ENCODE measurements around the gene CLMN.
"Not testable (repeated sequence)": the region's sequence is repeated elsewhere in the genome, so short reads cannot be mapped to it uniquely, and the experiment has no call there.

Gene CLMN

DNA sequence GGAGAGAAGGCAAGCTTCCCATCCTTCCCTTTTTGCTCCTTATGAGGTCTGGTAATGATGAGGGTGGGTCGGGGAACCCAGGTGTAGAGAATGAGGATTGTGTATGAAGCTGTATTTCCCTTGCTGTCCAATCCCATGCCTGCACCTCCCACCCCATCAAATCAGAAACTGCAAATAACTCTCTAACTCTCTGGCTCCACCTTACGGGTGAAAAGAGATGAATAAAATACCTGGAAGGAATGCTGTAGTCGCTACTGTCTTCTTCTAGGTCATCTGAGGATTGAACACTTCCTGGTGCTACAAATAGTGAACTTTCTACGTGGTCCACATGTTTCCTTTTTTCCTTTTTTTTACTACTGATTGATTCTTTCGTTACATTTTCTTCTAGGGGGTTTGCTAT is 123.4 kb downstream of the CLMN start:
- no peak for DNase-seq (ENCODE audit: low read depth in 3 of 3)

DNA sequence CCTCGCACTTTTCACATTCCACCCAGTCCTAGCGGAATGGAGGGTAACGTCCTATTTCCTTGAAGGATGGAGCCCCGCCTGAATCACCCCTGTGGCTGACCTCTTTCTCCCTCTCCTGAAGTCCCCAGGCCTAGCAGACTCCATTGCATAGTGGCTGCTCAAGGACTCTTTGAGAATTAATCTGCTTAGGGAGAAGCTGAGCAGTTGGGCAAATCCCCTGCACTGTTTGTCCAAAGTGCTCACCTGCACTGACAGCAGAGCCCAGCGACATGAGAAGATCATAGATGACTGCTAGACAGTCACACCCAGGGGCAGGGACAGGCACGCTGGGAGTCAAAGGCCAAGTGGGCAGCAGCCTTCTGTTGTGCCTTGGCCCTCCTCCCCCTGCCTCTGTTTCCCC is 124.7 kb downstream of the CLMN start:
- no peak for DNase-seq (ENCODE audit: low read depth in 3 of 3)

DNA sequence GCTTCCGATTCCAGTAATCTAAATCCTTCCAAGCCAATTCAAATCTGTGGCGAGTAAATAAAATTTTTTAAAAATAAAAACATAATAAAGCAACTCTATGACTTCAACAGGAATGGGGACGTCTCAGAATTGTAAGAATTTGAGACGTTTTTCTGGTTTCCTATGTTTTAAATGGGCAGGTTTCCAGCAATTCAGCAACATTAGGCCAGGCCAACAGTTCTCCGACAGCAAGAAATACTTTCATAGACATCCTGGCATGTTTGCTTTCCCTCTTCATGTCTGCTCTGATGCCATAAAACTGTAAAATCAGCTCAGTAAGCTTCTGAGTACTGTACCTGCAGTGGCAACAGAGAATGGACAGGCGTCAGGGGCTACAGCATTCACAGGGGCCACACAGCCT is 126.6 kb downstream of the CLMN start:
- no peak for DNase-seq (ENCODE audit: low read depth in 3 of 3)

DNA sequence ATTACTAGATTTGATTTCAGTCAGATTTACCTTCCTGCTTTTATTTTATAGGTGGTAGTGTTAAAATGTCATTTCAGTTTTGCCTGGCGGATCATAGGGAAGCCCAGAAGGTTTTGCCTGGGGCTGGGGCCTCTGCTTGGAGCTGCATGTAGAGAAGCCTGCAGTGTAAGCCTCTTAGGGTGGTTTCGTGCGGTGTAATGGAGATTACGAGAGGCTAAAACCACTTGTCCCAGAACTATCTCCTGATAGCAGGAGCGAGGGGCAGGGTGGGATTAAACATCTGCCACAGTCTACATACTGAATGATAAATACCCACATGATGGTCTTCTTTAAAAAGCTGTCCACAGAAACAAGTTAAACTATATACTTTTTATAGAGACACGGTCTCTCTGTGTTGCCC is 127.4 kb downstream of the CLMN start:
- DNase-seq (ENCODE audit: low read depth in 3 of 3) = no peak

DNA sequence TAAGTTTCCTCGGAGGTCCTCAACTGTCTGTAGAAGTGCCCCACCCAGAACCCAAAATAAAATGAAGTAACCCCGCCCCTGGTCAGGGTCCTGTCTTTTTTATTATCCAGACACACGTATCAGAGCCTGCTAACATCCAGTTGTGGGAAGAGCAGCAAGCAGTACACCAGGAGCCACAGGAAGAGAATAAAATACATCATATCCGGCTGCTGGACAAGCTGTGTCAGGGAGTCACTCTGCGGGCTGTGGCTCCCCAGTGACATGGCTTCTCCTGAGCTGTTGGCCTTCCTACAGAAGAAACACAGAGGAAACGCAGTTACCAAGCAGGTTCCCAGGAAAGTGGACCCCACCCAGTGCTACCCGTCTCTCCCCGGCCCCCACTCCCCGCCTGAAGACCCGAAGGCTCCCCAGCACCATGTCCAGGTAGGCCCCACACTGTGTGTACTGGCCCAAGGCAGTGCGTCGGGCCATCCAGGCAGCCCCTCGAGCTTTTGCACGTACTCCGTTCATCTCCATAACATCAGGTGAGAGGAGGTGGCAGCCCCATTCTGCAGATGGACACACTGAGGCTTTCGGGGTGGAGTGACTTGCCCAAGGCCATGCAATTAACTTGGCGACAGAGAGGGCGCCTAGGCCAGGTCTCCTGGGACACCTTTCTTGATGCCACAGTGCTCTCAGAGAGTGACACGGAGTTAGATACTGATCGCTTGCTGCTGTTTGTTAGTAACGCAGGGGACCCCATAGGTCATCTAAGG is 128.1 kb downstream of the CLMN start:
- DNase-seq (ENCODE audit: low read depth in 3 of 3) = no peak

DNA sequence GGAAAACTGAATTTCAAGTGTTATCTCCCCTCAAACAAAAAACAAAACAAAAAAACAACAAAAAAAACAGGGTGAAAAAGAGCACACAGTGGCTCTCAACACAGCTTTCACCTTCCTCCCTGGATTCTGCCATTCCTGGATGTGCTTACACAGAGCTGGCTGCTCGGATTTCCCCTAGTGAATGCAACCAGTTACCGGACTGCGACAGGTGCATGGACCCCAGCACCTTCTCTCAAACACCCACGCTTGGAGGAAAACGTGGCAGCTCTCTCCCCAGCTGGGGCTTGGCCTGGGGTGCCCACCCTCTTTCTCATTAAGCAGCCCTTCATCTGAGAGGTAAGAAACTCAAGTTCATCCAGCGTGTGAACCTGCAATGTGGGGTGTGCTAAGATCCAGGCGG is 128.9 kb downstream of the CLMN start:
- no peak for DNase-seq (ENCODE audit: low read depth in 3 of 3)

DNA sequence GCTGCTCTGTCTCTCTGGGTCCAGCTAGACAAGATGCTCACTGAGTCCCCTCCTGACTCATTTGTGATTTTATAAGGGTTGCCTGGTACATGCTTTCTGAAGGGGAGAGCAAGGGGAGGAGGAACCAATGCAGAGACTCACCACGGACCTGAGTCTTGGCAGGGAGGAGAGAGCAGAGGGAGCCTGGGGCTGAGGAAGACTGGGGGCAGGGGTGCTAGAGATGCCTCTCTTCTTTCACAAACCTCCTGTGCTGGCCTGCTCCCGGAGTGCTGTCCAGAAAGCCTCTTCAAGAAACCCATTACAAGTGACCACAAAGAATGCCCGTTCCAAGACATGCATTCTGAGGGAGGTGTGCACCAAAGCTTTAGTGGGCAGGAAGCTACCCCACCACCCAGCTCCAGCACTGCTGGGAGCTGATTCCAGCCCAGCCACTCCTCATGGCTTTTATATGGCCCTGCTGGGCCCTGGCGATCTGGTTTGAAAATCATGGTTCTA is 129.3 kb downstream of the CLMN start:
- no peak for DNase-seq (ENCODE audit: low read depth in 3 of 3)

DNA sequence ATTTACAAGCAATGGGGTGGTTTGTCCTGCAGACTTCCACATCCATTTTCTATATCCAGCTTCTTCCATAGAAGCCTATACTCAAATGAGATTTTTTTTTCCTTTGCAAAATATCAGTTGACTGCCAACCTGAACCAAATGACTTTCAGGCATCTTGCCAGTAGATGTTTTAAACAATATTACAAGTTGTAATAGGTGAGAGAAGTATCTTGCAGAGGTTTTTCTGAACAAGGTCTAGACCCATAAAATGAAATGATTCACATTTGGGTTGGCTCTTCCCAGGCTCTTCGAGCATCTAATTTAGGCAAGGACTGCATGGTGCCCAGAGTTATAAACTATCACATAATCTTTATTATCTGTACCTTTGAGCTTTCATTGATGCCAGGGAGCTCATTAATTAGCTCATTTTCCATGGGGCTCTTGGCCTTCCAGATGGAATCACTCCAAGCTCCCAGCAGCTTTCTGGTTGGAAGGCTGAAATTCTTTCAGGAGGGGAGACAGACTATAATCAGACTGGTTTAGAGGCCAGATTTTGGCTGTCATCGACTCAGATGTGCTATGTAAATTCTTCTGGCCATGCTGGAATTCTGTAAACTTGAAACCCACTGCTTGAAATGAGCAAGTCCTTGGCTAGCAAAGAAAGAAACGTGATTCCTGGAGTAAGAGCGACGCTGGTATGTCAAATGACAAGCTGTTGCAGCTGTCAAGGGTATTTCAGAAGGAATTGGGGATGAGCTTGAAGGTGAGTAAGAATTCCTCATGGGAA is 130.2 kb downstream of the CLMN start:
- DNase-seq (ENCODE audit: low read depth in 3 of 3) = no peak

DNA sequence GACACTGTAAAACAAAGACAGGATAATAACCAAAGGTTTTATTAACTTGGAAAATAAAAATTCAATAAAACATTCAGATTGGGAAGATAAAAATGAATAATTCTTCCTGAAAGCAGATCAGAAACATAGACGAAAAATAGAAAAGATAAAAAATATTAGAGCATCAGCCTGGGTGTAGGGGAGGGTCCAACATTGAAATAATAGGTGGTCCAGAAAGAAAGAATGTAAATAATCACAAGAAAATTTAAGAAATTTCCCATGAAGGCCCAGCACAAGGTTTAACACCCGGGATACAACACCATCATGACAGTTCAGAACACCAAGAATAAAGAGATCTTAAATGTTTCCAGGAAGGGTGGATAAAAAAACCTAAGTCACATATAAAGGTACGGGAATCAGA is 131.3 kb downstream of the CLMN start:
- no peak for DNase-seq (ENCODE audit: low read depth in 3 of 3)

DNA sequence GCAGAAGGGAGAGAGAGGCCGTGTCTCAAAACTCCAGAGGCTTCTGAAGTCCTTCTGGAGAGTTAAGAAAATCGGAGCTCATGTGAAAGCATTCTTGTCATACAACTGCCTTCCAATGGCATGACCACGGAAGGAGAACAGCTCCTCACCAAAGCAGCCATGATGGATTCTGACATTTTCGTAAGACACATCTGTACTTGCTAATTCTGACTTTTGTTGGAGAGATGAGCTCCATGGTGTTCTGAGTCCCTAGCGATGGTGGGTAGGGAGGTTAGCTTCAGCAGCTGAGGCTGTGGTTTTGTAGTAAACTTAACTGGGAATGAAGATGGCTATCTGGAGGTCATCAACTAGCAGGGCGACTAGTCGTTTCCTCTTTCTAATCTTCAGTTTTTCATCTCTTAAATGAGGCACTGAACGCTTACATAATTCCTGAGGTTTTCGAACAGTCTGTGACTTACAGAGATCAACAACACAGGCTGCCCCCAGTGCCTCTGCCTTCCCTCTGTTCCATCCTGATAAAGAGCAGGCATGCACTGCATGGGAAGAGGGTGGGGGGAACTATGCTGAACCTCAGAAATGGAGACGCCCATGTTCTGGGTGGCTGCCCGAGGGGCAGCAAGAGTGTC is 133.8 kb downstream of the CLMN start:
- DNase-seq (ENCODE audit: low read depth in 3 of 3) = no peak

DNA sequence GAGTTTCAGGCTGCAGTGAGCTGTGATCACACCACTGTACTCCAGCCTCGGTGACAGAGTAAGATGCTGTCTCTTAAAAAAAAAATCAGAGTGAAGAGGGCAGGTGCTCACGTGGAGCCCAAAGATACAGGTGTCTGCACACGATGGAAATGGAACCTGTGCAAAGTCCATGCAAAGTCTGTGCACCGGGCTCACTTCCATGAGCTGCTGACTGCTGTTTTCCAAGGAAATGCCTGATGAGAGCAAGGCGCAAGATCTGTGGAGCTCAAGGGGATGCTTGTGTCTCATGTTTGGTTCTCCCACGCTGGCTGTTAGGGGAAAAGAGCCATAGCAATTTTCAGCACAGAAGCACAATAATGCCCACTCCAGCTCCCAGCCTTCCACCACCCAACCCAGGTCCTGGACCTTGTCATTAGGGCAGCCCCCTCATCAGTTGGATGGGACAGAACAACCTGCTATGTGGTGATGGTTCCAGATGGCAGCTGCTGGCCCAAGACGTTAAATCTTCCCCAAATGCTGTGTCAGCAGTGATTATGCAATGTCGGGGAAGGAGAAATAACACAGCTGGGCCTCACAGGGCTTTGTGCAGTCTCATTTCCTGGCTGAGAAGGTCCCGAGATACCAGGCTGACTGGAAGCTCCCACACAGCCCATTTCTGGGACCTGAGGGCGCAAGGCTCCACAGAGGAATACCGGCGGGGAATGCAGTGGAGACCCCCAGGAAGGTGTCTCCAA is 134.5 kb downstream of the CLMN start:
- no peak for DNase-seq (ENCODE audit: low read depth in 3 of 3)

DNA sequence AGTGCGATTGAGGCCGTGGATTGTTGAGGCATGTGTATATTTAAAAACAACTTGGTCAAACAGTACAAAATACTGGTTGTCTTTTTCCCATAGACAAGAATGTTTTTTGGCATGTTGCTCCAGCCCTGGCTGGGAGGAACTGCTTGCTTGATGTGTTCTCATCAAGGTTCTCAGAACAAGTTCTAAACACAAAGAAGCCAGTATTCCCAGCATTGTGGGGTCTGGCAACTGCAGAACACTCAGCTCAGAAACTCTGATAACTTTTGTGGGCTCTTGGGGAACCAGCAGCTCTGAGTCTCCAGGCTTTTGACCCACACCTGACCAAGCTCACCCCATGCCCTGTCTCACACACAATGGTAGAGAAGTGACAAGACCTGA is 135.3 kb downstream of the CLMN start:
- DNase-seq (ENCODE audit: low read depth in 3 of 3) = no peak

DNA sequence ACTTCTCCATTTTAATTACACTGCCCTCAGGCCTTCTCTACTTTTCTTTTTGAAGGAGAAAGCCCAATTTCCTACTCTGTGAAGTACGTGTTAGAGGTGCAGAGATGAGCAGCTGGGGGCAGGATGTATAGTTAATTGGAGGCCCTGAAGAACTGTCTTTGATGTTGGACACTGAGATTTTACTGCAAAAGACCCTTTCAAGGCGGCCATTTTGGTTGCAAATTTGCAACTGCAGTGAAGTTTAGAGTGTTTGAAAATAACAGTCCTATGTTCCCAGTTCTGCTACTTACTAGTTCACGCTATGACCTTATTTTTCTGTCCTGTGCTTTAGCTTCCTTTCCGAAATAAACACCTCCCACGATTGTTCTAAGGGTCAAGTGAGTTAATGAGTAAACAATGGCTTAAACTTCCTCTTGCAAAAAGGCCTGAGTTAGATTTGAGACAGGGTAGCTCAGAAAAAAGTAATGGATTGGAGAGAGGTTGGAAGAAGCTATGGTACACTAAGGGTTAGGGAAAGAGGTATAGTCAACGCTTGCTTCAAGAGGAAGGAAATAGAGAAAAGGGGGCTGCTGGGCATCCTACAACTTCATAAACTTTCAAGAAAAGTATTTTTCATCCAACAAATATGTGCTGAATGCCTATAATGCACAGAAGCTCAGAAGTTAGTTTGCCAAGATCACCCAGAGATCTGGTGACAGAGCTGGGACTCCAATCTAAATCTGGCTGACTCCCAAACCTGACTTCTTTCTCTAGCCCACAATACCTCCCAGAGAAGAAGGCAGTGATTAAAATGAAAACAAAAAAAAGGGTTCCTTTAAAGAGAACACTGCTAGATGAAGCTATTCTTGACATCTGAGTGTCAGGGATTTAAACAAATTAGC is 135.9 kb downstream of the CLMN start:
- DNase-seq (ENCODE audit: low read depth in 3 of 3) = no peak

DNA sequence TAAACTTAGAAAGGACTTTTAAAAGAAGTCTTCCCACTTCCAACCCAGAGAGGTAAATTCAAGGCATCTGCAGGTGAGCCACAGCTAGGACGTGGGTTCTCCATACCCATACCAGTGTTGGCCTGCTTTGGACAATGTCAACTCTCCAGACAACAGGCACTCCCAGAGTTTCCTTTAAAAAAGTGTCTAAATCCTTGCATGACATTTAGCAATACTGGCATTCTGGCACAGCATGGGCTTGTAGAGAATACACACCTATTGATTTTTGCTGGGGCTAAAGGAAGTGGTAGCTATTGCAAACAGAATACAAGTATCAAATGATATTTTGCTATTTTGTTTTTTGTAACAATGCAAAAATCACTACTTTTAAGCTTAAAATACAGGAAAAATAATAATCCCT is 136.6 kb downstream of the CLMN start:
- DNase-seq (ENCODE audit: low read depth in 3 of 3) = no peak

DNA sequence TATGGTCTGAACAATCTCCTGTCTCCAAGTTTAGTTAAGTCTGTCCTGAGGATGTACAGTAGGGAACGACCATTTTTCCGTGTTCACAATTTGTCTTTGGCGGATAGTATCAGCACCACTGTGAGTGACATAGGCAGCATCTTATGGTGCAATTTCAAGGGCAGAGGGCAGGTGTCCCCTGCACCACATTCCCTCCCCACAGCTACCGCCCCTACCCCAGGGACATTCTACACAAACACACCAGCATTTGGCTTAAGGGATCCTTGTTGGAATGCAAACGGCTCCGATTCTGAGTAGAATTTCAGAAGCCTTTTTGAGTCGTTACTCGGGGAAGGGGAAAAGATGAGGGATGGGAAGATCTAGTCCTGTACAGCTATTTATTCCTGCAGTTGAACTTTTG is 137.3 kb downstream of the CLMN start:
- DNase-seq (ENCODE audit: low read depth in 3 of 3) = no peak

DNA sequence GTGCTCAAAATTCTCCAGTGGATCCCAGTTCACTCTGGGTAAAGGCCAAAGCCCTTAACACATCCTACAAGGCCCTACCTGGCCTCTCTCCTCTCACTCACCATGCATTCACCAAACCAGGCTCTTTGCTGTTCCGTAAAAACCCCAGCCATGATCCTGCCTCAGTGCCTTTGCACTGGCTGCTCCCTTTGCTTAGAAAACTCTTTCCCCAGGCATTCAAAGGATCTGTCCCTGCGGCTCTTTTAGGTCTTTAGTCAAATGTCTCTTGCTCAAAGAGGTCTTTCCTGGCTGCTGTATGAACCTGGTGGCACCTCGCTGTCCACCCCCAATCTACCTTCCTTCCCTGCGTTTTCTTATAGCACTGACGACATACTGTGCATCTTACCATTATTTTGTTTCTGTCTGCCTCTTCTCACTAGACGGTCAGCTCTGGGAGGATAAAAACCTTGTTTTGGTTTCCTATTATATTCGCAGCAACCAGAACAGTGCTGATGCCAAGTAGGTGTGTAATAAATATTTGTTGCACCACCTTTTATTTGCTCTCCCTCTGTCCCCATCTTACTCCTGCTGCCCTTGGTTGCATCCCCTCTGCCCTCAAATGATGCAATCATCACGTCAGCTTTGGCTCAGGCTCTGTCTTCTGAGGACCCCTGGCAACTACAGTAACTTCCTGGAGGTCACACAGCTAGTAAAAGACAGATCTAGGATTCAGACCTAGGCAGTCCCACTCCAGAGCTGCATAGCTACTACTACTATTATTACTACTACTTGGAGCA is 138.6 kb downstream of the CLMN start:
- no peak for DNase-seq (ENCODE audit: low read depth in 3 of 3)

DNA sequence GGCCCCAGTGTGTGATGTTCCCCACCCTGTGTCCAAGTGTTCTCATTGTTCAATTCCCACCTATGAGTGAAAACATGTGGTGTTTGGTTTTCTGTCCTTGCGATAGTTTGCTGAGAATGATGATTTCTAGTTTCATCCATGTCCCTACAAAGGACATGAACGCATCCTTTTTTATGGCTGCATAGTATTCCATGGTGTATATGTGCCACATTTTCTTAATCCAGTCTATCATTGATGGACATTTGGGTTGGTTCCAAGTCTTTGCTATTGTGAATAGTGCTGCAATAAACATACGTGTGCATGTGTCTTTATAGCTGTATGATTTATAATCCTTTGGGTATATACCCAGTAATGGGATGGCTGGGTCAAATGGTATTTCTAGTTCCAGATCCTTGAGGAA is 144.0 kb downstream of the CLMN start:
- DNase-seq (ENCODE audit: low read depth in 3 of 3) = not testable (repeated sequence)

DNA sequence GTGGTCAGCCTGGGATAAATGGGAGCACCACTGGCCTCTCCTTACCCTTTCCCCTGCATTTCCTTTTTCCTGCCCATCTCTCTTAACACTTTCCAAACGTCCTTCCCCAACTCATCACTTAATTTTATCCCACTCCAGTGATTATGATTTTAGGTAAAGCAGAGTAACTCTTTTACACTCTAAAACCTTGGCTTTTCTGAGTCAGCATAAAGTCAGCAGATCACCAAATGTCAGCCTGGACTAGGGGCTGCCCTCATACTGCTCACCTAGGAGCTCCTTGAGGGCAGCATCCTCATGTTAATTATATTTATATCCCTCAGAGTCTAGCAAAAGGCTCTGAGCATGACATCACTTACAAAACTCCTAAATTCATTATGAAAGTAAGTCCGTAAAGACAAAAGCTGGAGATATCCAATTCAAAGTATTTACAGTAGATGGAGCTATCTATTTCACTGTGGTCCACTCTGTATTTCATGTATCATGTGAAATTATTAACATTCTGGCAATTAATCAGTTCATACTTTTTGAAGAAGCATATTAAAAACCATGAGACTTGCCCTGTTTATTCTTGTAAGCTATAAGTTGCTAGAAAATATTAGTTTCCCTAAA is 145.4 kb downstream of the CLMN start:
- DNase-seq (ENCODE audit: low read depth in 3 of 3) = no peak

DNA sequence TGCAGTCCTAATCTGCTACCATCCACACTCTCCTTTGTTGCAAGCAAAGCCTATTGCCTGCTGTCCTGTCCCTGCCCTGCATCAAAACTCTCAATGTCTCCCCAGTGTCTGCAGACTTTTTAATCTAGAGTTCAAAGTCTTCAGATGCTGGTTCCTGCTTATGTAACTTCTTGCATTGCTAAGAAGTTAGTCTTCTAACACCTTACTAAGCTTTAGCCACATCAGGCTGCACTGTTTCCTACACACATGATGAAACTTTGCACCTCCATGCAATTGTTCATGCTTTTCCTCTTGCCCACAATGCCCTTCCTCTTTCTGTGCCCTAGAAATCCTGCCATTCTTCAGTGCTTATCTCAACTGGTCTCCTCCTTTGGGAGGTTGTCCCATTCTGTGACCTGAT is 146.2 kb downstream of the CLMN start:
- no peak for DNase-seq (ENCODE audit: low read depth in 3 of 3)

DNA sequence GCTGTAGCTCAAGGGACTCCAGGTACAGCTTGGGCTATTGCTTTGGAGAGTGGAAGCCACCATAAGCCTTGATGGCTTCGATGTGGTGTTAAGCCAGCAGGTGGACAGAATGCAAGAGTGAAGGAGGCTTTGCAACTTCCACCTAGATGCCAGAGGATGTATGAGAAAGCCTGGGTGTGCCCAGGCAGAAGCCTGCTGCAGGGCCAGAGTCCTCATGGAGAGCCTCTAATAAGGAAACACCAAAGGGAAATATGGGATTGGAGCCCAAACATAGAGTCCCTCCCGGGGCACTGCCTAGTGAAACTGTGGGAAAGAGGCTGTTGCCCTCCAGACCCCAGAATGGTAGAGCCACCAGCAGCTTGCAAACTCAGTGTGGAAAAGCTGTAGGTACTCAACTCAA is 152.5 kb downstream of the CLMN start:
- no peak for DNase-seq (ENCODE audit: low read depth in 3 of 3)
